IMR-90 (cell line): ENCODE measurements around the gene CCR8. TPM values are rescaled to one million over a fixed set of nuclear protein-coding genes. Genes with fewer than 3 reads are reported as not detected.

ENCODE experiments used
- ATAC-seq: fragments of 200-7000 bp; cut with Tn5 transposase; 2 replicates; pipeline ENCODE4 v1.9.1; 2020; ENCODE audit warnings: low read depth, mild to moderate bottlenecking, moderate library complexity
- BruUV-seq: library from RNA; stranded (reverse); fragments of 400-500 nt; replicated peaks from 2 replicates; lab custom pipeline; 2021; lab: Mats Ljungman, UMichigan
- CTCF ChIA-PET: fragments of 300-600 bp; formaldehyde crosslinking; extraction: SDS; loops from one replicate; lab custom pipeline; 2021; ENCODE audit warnings: antibody characterized with exemption; lab: Yijun Ruan, JAX
- POLR2A ChIA-PET: fragments of 300-600 bp; sonication (Branson Sonifier 250); formaldehyde crosslinking; loops from one replicate; lab custom pipeline; 2022; ENCODE audit warnings: antibody characterized with exemption; ENCODE audit not compliant: unreplicated experiment; lab: Charles Lee
- DNase-seq: peaks from one replicate; pipeline ENCODE4 v3.0.0; 2013
- H2AFZ ChIP-seq: replicated peaks from 2 replicates; pipeline ENCODE3; 2013; ENCODE audit warnings: low read length, mild to moderate bottlenecking; ENCODE audit not compliant: poor library complexity
- H2AK5ac ChIP-seq: 2 replicates; pipeline ENCODE4 v1.6.1; 2013; ENCODE audit warnings: low read depth, low read length, inconsistent platforms
- H2AK9ac ChIP-seq: replicated peaks from 2 replicates; pipeline ENCODE3; 2013; ENCODE audit warnings: mild to moderate bottlenecking, low read depth, low read length, moderate library complexity; ENCODE audit not compliant: poor library complexity
- H2BK120ac ChIP-seq: 2 replicates; pipeline ENCODE4 v1.6.1; 2013; ENCODE audit warnings: low read depth, low read length, inconsistent platforms
- H2BK15ac ChIP-seq: 3 replicates; pipeline ENCODE4 v1.6.1; 2013; ENCODE audit warnings: low read depth, low read length, inconsistent platforms
- H2BK20ac ChIP-seq: 2 replicates; pipeline ENCODE4 v1.6.1; 2013; ENCODE audit warnings: low read depth, mild to moderate bottlenecking, inconsistent platforms, low read length, moderate library complexity
- H2BK5ac ChIP-seq: 2 replicates; pipeline ENCODE4 v1.6.1; 2013; ENCODE audit warnings: mild to moderate bottlenecking, low read depth, low read length, inconsistent platforms; ENCODE audit not compliant: poor library complexity, severe bottlenecking
- H3K14ac ChIP-seq: replicated peaks from 2 replicates; pipeline ENCODE4 v1.6.1; 2013; ENCODE audit warnings: low read depth, low read length, inconsistent platforms
- H3K18ac ChIP-seq: 2 replicates; pipeline ENCODE4 v1.6.1; 2013; ENCODE audit warnings: low read depth, low read length, control low read depth
- H3K23ac ChIP-seq: 2 replicates; pipeline ENCODE4 v1.6.1; 2013; ENCODE audit warnings: low read depth, low read length, inconsistent platforms
- H3K27ac ChIP-seq: 2 replicates; pipeline ENCODE4 v1.5.1; 2013; ENCODE audit warnings: mild to moderate bottlenecking, control low read depth, low read length; ENCODE audit not compliant: insufficient read depth
- H3K27me3 ChIP-seq: 2 replicates; pipeline ENCODE4 v1.6.1; 2013; ENCODE audit warnings: low read length; ENCODE audit not compliant: control insufficient read depth, insufficient read depth
- H3K36me3 ChIP-seq: 2 replicates; pipeline ENCODE4 v1.6.1; 2013; ENCODE audit warnings: low read length, mixed read lengths; ENCODE audit not compliant: control insufficient read depth, insufficient read depth
- H3K4ac ChIP-seq: 2 replicates; pipeline ENCODE4 v1.6.1; 2013; ENCODE audit warnings: low read depth, low read length, inconsistent platforms
- H3K4me1 ChIP-seq: 2 replicates; pipeline ENCODE4 v1.6.1; 2013; ENCODE audit warnings: low read length, mixed read lengths; ENCODE audit not compliant: control insufficient read depth, insufficient read depth
- H3K4me2 ChIP-seq: 2 replicates; pipeline ENCODE4 v1.6.1; 2013; ENCODE audit warnings: low read depth, mild to moderate bottlenecking, control low read depth, low read length, moderate library complexity
- H3K4me3 ChIP-seq: 2 replicates; pipeline ENCODE4 v1.5.1; 2013; ENCODE audit warnings: low read depth, mild to moderate bottlenecking, control low read depth, low read length, moderate library complexity; ENCODE audit not compliant: insufficient read depth
- H3K56ac ChIP-seq: 2 replicates; pipeline ENCODE4 v1.6.1; 2013; ENCODE audit warnings: low read length, inconsistent platforms; ENCODE audit not compliant: insufficient read depth; ENCODE audit errors: extremely low read depth
- H3K79me1 ChIP-seq, 2 experiments: 2 replicates each; pipeline ENCODE4 v1.6.1; 2013; ENCODE audit warnings: low read length in 2 of 2, inconsistent platforms in 1 of 2, low read depth in 1 of 2
- H3K9ac ChIP-seq: 2 replicates; pipeline ENCODE4 v1.6.1; 2013; ENCODE audit warnings: low read depth, low read length, control low read depth
- H3K9me1 ChIP-seq: 2 replicates; pipeline ENCODE4 v1.6.1; 2013; ENCODE audit warnings: low read length, inconsistent platforms; ENCODE audit not compliant: insufficient read depth
- H3K9me3 ChIP-seq: 2 replicates; pipeline ENCODE4 v1.6.1; 2013; ENCODE audit warnings: low read length; ENCODE audit not compliant: control insufficient read depth, insufficient read depth
- H4K20me1 ChIP-seq: 2 replicates; pipeline ENCODE4 v1.6.1; 2013; ENCODE audit warnings: low read length, inconsistent platforms; ENCODE audit not compliant: insufficient read depth
- H4K5ac ChIP-seq: 2 replicates; pipeline ENCODE4 v1.6.1; 2013; ENCODE audit warnings: mild to moderate bottlenecking, low read depth, low read length, control low read depth
- H4K8ac ChIP-seq, 2 experiments: 2 replicates each; pipeline ENCODE4 v1.6.1; 2013; ENCODE audit warnings: low read depth in 2 of 2, low read length in 2 of 2, control low read depth in 1 of 2, inconsistent platforms in 1 of 2
- H4K91ac ChIP-seq: 2 replicates; pipeline ENCODE4 v1.6.1; 2013; ENCODE audit warnings: low read depth, low read length, inconsistent platforms; ENCODE audit not compliant: insufficient read depth
- BHLHE40 ChIP-seq: fragments of 150-350 bp; IDR thresholded peaks from 2 replicates; pipeline ENCODE4 v1.6.1; 2016; ENCODE audit warnings: mild to moderate bottlenecking, low read depth, low read length
- CEBPB ChIP-seq: IDR thresholded peaks from 2 replicates; pipeline ENCODE4 v1.6.1; 2012; ENCODE audit warnings: low read depth, low read length, improper control_type of control experiment
- CHD1 ChIP-seq: IDR thresholded peaks from 2 replicates; pipeline ENCODE4 v1.6.1; 2012; ENCODE audit warnings: low read depth, low read length, improper control_type of control experiment
- CTCF ChIP-seq: conservative IDR thresholded peaks from 2 replicates; pipeline ENCODE4 v1.5.1; 2012; ENCODE audit warnings: mild to moderate bottlenecking, low read depth, low read length, improper control_type of control experiment
- FOS ChIP-seq: fragments of 150-350 bp; IDR thresholded peaks from 2 replicates; pipeline ENCODE4 v1.6.1; 2016; ENCODE audit warnings: low read depth, low read length
- MAFK ChIP-seq: IDR thresholded peaks from 2 replicates; pipeline ENCODE4 v1.6.1; 2012; ENCODE audit warnings: low read depth, low read length, improper control_type of control experiment
- MAZ ChIP-seq: IDR thresholded peaks from 2 replicates; pipeline ENCODE4 v1.6.1; 2012; ENCODE audit warnings: low read depth, mild to moderate bottlenecking, low read length, improper control_type of control experiment, moderate library complexity, borderline replicate concordance
- MXI1 ChIP-seq: IDR thresholded peaks from 2 replicates; pipeline ENCODE4 v1.6.1; 2012; ENCODE audit warnings: low read depth, mild to moderate bottlenecking, low read length, moderate library complexity, borderline replicate concordance
- NFE2L2 ChIP-seq: fragments of 150-350 bp; IDR thresholded peaks from 2 replicates; pipeline ENCODE4 v1.6.1; 2016; ENCODE audit warnings: low read depth, mild to moderate bottlenecking, low read length
- POLR2A ChIP-seq: IDR thresholded peaks from 2 replicates; pipeline ENCODE4 v1.6.1; 2012; ENCODE audit warnings: mild to moderate bottlenecking, low read depth, low read length
- RAD21 ChIP-seq: IDR thresholded peaks from 2 replicates; pipeline ENCODE4 v1.6.1; 2012; ENCODE audit warnings: low read length, improper control_type of control experiment
- RCOR1 ChIP-seq: IDR thresholded peaks from 2 replicates; pipeline ENCODE4 v1.6.1; 2012; ENCODE audit warnings: mild to moderate bottlenecking, low read length, improper control_type of control experiment; ENCODE audit not compliant: insufficient replicate concordance
- RFX5 ChIP-seq: IDR thresholded peaks from 2 replicates; pipeline ENCODE4 v1.8.0; 2012; ENCODE audit warnings: low read depth, mild to moderate bottlenecking, low read length, moderate library complexity
- SMC3 ChIP-seq: fragments of 150-350 bp; IDR thresholded peaks from 2 replicates; pipeline ENCODE4 v1.6.1; 2016; ENCODE audit warnings: low read depth, mild to moderate bottlenecking, antibody characterized with exemption, low read length, moderate library complexity
- USF2 ChIP-seq: fragments of 150-350 bp; IDR thresholded peaks from 2 replicates; pipeline ENCODE4 v1.6.1; 2017; ENCODE audit warnings: mild to moderate bottlenecking, antibody characterized with exemption, low read length, low read depth
- WGBS, 2 experiments: methylation state at CpG; one replicate each; pipeline versions ENCODE4 v1.1.5 to v1.1.7; 2013; ENCODE audit warnings: missing lambda C conversion rate in 2 of 2; ENCODE audit not compliant: insufficient read length in 1 of 2; ENCODE audit errors: extremely low coverage in 2 of 2; 5-methylcytosine and 5-hydroxymethylcytosine counted together
- dilution Hi-C: fragments of 300-500 bp; cut with HindIII; formaldehyde crosslinking; loops from one replicate; pipeline ENCODE4 v1.14.3; 2018; ENCODE audit warnings: low sequenced_read_pairs; ENCODE audit not compliant: unreplicated experiment
- in situ Hi-C: fragments of 300-500 bp; cut with MboI; formaldehyde crosslinking; loops from 3 replicates; pipeline ENCODE4 v1.14.3; 2019; ENCODE audit warnings: low sequenced_read_pairs, inconsistent platforms, mixed read lengths
- intact Hi-C: fragments of 100-400 bp; cut with micrococcal nuclease; formaldehyde crosslinking; loops from 2 replicates; pipeline ENCODE4 v1.10.0; 2022
- polyA plus RNA-seq, 3 experiments: library from polyadenylated mRNA; depleted of rRNA; stranded (reverse); fragments of >200 nt; gene quantifications; 2 replicates each; pipeline ENCODE4 v1.2.3, GENCODE V29; 2012; ENCODE audit warnings: low replicate concordance in 1 of 3
- total RNA-seq: library from RNA; depleted of rRNA; stranded (reverse); fragments of >200 nt; gene quantifications from 2 replicates; pipeline ENCODE4 v1.2.3, GENCODE V29; 2012
- TF ChIP-seq, protein P1 (sequence below): fragments of 150-350 bp; IDR thresholded peaks from 2 replicates; pipeline ENCODE4 v1.6.1; 2016; ENCODE audit warnings: low read depth, mild to moderate bottlenecking, low read length, moderate library complexity, borderline replicate concordance

CCR8 gene
- total and polyA plus RNA-seq, 2 of the 4 experiments (the other 2 are of a cell fraction), result not detected

- no peak overlapping the region for H3K9ac ChIP-seq
- H3K9me1 ChIP-seq, result no peaks in the 10 kb centered on the region
- intact Hi-C loops (no loop called here), dilution Hi-C loops (no loop called here), in situ Hi-C loops (no loop called here)
- no peak overlapping the region for H2BK5ac ChIP-seq
- no TSS peak for BruUV-seq
- H4K91ac ChIP-seq, result no peak overlapping the region
- no peak overlapping the region for H3K27ac ChIP-seq
- H3K4me1 ChIP-seq, result peaks cover 2% of the 10 kb centered on the region; the same call in 1 of the 2 replicates
- TF ChIP-seq RCOR1, result no peak
- TF ChIP-seq POLR2A, result no peak
- no peak for TF ChIP-seq CEBPB
- no peak for TF ChIP-seq SMC3
- no peak for TF ChIP-seq BHLHE40
- TF ChIP-seq CHD1, result no peak
- peak; percentile 26; the same call in 1 of the 2 replicates for TF ChIP-seq RAD21
- TF ChIP-seq MAZ, result no peak
- no peak for TF ChIP-seq FOS
- 0 out of 2 replicates have a peak, but pooled peaks have one; percentile 14 for TF ChIP-seq USF2
- no peak for TF ChIP-seq MXI1
- no peak for TF ChIP-seq MAFK
- peak; percentile 44 for TF ChIP-seq CTCF
- no peak for TF ChIP-seq RFX5
- TF ChIP-seq, protein P1, sequence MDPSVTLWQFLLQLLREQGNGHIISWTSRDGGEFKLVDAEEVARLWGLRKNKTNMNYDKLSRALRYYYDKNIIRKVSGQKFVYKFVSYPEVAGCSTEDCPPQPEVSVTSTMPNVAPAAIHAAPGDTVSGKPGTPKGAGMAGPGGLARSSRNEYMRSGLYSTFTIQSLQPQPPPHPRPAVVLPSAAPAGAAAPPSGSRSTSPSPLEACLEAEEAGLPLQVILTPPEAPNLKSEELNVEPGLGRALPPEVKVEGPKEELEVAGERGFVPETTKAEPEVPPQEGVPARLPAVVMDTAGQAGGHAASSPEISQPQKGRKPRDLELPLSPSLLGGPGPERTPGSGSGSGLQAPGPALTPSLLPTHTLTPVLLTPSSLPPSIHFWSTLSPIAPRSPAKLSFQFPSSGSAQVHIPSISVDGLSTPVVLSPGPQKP, result no peak
- no peak for TF ChIP-seq NFE2L2
- peaks cover 3% of the 10 kb centered on the region; the same call in 1 of the 2 replicates for H3K27me3 ChIP-seq
- H3K79me1 ChIP-seq, result peaks cover 0 to 6% of the 10 kb centered on the region in 2 experiments; a peak in 1 of 4 replicates
- H2AK9ac ChIP-seq, result no peak overlapping the region
- H3K14ac ChIP-seq, result no peak overlapping the region
- no peak overlapping the region for H2BK15ac ChIP-seq
- ATAC-seq, result peak; percentile 44; the same call in 1 of the 2 replicates
- ChIA-PET POLR2A (no interaction called here), CTCF (no interaction called here)
- no peak overlapping the region for H2AFZ ChIP-seq
- H3K9me3 ChIP-seq, result no peaks in the 10 kb centered on the region
- no peaks in the 10 kb centered on the region for H3K36me3 ChIP-seq
- no peak overlapping the region for H3K56ac ChIP-seq
- H2BK120ac ChIP-seq, result no peak overlapping the region
- H2AK5ac ChIP-seq, result no peak overlapping the region
- no peak overlapping the region for H3K4me3 ChIP-seq
- H4K20me1 ChIP-seq, result no peaks in the 10 kb centered on the region
- H2BK20ac ChIP-seq, result no peak overlapping the region
- no peak overlapping the region for H3K4ac ChIP-seq
- H3K4me2 ChIP-seq, result no peak overlapping the region
- H4K5ac ChIP-seq, result no peak overlapping the region
- no peak overlapping the region for H4K8ac ChIP-seq
- DNase-seq, result peak; percentile 18
- no peak overlapping the region for H3K23ac ChIP-seq
- no peak overlapping the region for H3K18ac ChIP-seq
- no CpG with 5 or more reads among the region's 4 CpGs for WGBS, 2 experiments
Observed at GRCh38 chr3:39378088-39378487, 48.6 kb downstream of the CCR8 start.
